HL-60 (cell line): ENCODE measurements around the gene HOXB13.

Source experiments
- CTCF ChIP-seq: IDR thresholded peaks from one replicate; pipeline ENCODE4 v1.5.1; 2011; ENCODE audit warnings: low read length, control low read depth, inconsistent platforms; ENCODE audit not compliant: insufficient read depth
- TF ChIP-seq, protein P1 (sequence below): IDR thresholded peaks from 2 replicates; pipeline ENCODE4 v1.6.1; 2012; ENCODE audit warnings: low read depth; ENCODE audit not compliant: insufficient replicate concordance

- TF ChIP-seq CTCF = no peak
- TF ChIP-seq, protein P1, sequence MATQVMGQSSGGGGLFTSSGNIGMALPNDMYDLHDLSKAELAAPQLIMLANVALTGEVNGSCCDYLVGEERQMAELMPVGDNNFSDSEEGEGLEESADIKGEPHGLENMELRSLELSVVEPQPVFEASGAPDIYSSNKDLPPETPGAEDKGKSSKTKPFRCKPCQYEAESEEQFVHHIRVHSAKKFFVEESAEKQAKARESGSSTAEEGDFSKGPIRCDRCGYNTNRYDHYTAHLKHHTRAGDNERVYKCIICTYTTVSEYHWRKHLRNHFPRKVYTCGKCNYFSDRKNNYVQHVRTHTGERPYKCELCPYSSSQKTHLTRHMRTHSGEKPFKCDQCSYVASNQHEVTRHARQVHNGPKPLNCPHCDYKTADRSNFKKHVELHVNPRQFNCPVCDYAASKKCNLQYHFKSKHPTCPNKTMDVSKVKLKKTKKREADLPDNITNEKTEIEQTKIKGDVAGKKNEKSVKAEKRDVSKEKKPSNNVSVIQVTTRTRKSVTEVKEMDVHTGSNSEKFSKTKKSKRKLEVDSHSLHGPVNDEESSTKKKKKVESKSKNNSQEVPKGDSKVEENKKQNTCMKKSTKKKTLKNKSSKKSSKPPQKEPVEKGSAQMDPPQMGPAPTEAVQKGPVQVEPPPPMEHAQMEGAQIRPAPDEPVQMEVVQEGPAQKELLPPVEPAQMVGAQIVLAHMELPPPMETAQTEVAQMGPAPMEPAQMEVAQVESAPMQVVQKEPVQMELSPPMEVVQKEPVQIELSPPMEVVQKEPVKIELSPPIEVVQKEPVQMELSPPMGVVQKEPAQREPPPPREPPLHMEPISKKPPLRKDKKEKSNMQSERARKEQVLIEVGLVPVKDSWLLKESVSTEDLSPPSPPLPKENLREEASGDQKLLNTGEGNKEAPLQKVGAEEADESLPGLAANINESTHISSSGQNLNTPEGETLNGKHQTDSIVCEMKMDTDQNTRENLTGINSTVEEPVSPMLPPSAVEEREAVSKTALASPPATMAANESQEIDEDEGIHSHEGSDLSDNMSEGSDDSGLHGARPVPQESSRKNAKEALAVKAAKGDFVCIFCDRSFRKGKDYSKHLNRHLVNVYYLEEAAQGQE = no peak
Measured at GRCh38 chr17:48727415-48728175, 955 bp downstream of the HOXB13 start.
